HG03457 (cell line): ENCODE measurements around the gene THAP7.
"Not testable (repeated sequence)": the region's sequence is repeated elsewhere in the genome, so short reads cannot be mapped to it uniquely, and the experiment has no call there.

Experiments
- ATAC-seq: cut with Tn5 transposase; IDR thresholded peaks from one replicate; pipeline ENCODE4 v1.9.1; 2021; ENCODE audit warnings: moderate number of reproducible peaks; ENCODE audit not compliant: unreplicated experiment

The THAP7 gene

GRCh38 chr22:21001601-21002325 is at the start of gene THAP7:
Gene THAP7, minus strand, starts transcription at chr22:21002118. Its CDS starts 207 bp downstream, at chr22:21001911.
- peak; percentile 57 for ATAC-seq

GRCh38 chr22:21051145-21051830 is 49.4 kb upstream of the THAP7 start:
- no peak for ATAC-seq

- ATAC-seq: not testable (repeated sequence)
Measured at GRCh38 chr22:21048965-21049364, 47.0 kb upstream of the THAP7 start.

- not testable (repeated sequence) for ATAC-seq
Measured at GRCh38 chr22:21048448-21048847, 46.5 kb upstream of the THAP7 start.

GRCh38 chr22:21047730-21048129 is 45.8 kb upstream of the THAP7 start:
- no peak for ATAC-seq

- no peak for ATAC-seq
Measured at GRCh38 chr22:21047035-21047661, 45.2 kb upstream of the THAP7 start.

- ATAC-seq: peak; percentile 60
Measured at GRCh38 chr22:21045585-21046294, 43.8 kb upstream of the THAP7 start, which contains the start of gene LRRC74B. Gene LRRC74B, plus strand, starts transcription at chr22:21045946. Its CDS starts 41 bp downstream, at chr22:21045987.

- no peak for ATAC-seq
Measured at GRCh38 chr22:21044931-21045584, 43.1 kb upstream of the THAP7 start.

GRCh38 chr22:21043860-21044535 is 42.1 kb upstream of the THAP7 start:
- no peak for ATAC-seq

GRCh38 chr22:21042978-21043859 is 41.3 kb upstream of the THAP7 start:
- no peak for ATAC-seq

GRCh38 chr22:21041937-21042336 is 40.0 kb upstream of the THAP7 start:
- ATAC-seq: no peak

GRCh38 chr22:21039158-21039557 is 37.2 kb upstream of the THAP7 start:
- not testable (repeated sequence) for ATAC-seq

GRCh38 chr22:21038405-21038804 is 36.5 kb upstream of the THAP7 start:
- no peak for ATAC-seq

GRCh38 chr22:21034989-21035388 is 33.1 kb upstream of the THAP7 start:
- no peak for ATAC-seq

GRCh38 chr22:21033895-21034294 is 32.0 kb upstream of the THAP7 start:
- no peak for ATAC-seq

GRCh38 chr22:21032868-21033688 is 31.2 kb upstream of the THAP7 start:
- no peak for ATAC-seq

- ATAC-seq: no peak
Measured at GRCh38 chr22:21032037-21032867, 30.3 kb upstream of the THAP7 start, which contains the start of gene SLC7A4. Gene SLC7A4, minus strand, starts transcription at chr22:21032561. Its CDS starts 749 bp downstream, at chr22:21031812.
